OCI-LY7 (cell line): ENCODE results near the gene CTNNA3. TPM values are rescaled to one million over a fixed set of nuclear protein-coding genes. Genes with fewer than 3 reads are reported as not detected.

Source experiments
- BruUV-seq: library from RNA; stranded (reverse); fragments of 400-500 nt; replicated peaks from 2 replicates; lab custom pipeline; 2021; lab: Mats Ljungman, UMichigan
- CTCF ChIA-PET: fragments of 300-600 bp; sonication (Branson Sonifier 250); formaldehyde crosslinking; loops from one replicate; lab custom pipeline; 2022; ENCODE audit warnings: antibody characterized with exemption; ENCODE audit not compliant: unreplicated experiment; lab: Charles Lee
- POLR2A ChIA-PET: fragments of 300-600 bp; sonication (Branson Sonifier 250); formaldehyde crosslinking; loops from one replicate; lab custom pipeline; 2022; ENCODE audit warnings: antibody characterized with exemption; lab: Charles Lee
- DNase-seq: peaks from one replicate; pipeline ENCODE4 v3.0.0-alpha.2; 2015; ENCODE audit warnings: low spot score
- H2AFZ ChIP-seq: fragments of 200-600 bp; sonication (generic), shearing (Covaris generic); 2 replicates; pipeline ENCODE4 v1.6.1; 2014; ENCODE audit warnings: mild to moderate bottlenecking, antibody characterized with exemption, low read length, moderate library complexity
- H3K27ac ChIP-seq: fragments of 200-600 bp; sonication (generic); 2 replicates; pipeline ENCODE4 v1.5.1; 2014; ENCODE audit warnings: mixed run types, low read depth, mild to moderate bottlenecking, moderate library complexity, low read length, inconsistent platforms; ENCODE audit not compliant: poor library complexity, severe bottlenecking
- H3K36me3 ChIP-seq: fragments of 200-600 bp; sonication (generic); 2 replicates; pipeline ENCODE4 v1.6.1; 2014; ENCODE audit warnings: mild to moderate bottlenecking, antibody characterized with exemption, low read length, moderate library complexity, mixed read lengths; ENCODE audit not compliant: insufficient read depth
- H3K4me1 ChIP-seq: fragments of 200-600 bp; sonication (generic); 2 replicates; pipeline ENCODE4 v1.5.1; 2014; ENCODE audit warnings: mild to moderate bottlenecking, low read length; ENCODE audit not compliant: insufficient read depth, poor library complexity, severe bottlenecking
- H3K4me2 ChIP-seq: fragments of 200-600 bp; sonication (generic); 2 replicates; pipeline ENCODE4 v1.6.1; 2014; ENCODE audit warnings: mild to moderate bottlenecking, low read length
- H3K4me3 ChIP-seq: fragments of 200-600 bp; sonication (generic); 2 replicates; pipeline ENCODE4 v1.5.1; 2014; ENCODE audit warnings: mild to moderate bottlenecking, low read depth, low read length; ENCODE audit not compliant: poor library complexity, severe bottlenecking
- H3K79me2 ChIP-seq: fragments of 200-600 bp; sonication (generic); 2 replicates; pipeline ENCODE4 v1.6.1; 2016; ENCODE audit warnings: low read depth, mild to moderate bottlenecking, low read length, moderate library complexity, mixed read lengths; ENCODE audit not compliant: insufficient read depth
- H3K9me2 ChIP-seq: fragments of 200-600 bp; sonication (generic); 2 replicates; pipeline ENCODE4 v1.6.1; 2016; ENCODE audit warnings: mild to moderate bottlenecking, low read length, mixed read lengths; ENCODE audit not compliant: insufficient read depth
- H3K9me3 ChIP-seq: fragments of 200-600 bp; sonication (generic); 2 replicates; pipeline ENCODE4 v1.6.1; 2014; ENCODE audit warnings: mild to moderate bottlenecking, mixed run types, low read length, mixed read lengths
- H4K20me1 ChIP-seq: fragments of 200-600 bp; sonication (generic); 2 replicates; pipeline ENCODE4 v1.6.1; 2014; ENCODE audit warnings: mild to moderate bottlenecking, antibody characterized with exemption, low read length, moderate library complexity, mixed read lengths; ENCODE audit not compliant: insufficient read depth
- CTCF ChIP-seq: fragments of 200-600 bp; sonication (generic); conservative IDR thresholded peaks from 2 replicates; pipeline ENCODE4 v1.5.1; 2014; ENCODE audit warnings: mild to moderate bottlenecking, antibody characterized with exemption, low read length, moderate library complexity, mixed read lengths
- EZH2phosphoT487 ChIP-seq: fragments of 200-600 bp; sonication (generic); IDR thresholded peaks from 2 replicates; pipeline ENCODE4 v1.6.1; 2018; ENCODE audit warnings: low read depth, borderline replicate concordance, mild to moderate bottlenecking, mixed run types, antibody characterized with exemption, low read length, moderate library complexity, mixed read lengths
- intact Hi-C: fragments of 100-400 bp; cut with micrococcal nuclease; formaldehyde crosslinking; loops from one replicate; pipeline ENCODE4 v1.10.0; 2022; ENCODE audit not compliant: unreplicated experiment
- total RNA-seq, 2 experiments: library from RNA; depleted of rRNA in 1 of 2; stranded (reverse); fragments of >200 nt in 1 of 2; shearing (Covaris generic) in 1 of 2; gene quantifications; 2 replicates each; pipeline ENCODE4 v1.2.3, GENCODE V29; 2014 to 2022

The CTNNA3 gene
- total RNA-seq, 2 experiments from 2014 or later: not detected

DNA sequence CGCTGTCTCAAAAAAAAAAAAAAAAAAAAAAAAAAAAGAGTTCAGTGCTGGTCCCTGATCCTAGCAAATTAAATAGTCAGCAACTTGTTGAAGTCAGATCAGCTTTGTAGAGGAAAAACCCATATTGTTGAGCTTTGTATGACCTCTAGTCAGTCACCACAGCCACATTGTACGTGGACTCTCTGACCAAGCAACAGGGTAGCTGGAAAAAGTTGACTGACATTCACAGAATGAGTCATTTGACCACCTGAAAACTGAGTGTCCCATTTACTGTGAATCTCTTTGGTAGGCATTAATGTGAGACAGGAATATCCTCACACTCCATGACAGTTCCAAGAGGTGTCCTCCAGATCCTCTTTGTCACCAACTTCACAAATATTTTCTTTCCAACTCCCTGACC is 399.1 kb downstream of the CTNNA3 start:
- Histone ChIP-seq H3K4me3 (no peak overlapping the region), H3K9me2 (no peaks in the 10 kb centered on the region), H2AFZ (no peak overlapping the region), H3K27ac (no peak overlapping the region), H3K4me2 (no peak overlapping the region), H3K36me3 (no peaks in the 10 kb centered on the region), H3K4me1 (no peaks in the 10 kb centered on the region), H3K79me2 (no peaks in the 10 kb centered on the region), H3K9me3 (no peaks in the 10 kb centered on the region), H4K20me1 (no peaks in the 10 kb centered on the region)
- ChIA-PET CTCF (no interaction called here), POLR2A (interaction anchor here (0.5 to 0.6 kb wide), 2 partner anchors 19 to 202 kb away, joined by 3 to 5 read pairs; no protein-coding TSS in a partner anchor)
- no TSS peak for BruUV-seq
- TF ChIP-seq CTCF: no peak
- TF ChIP-seq EZH2phosphoT487: no peak
- no peak for DNase-seq
- intact Hi-C loops: no loop called here

DNA sequence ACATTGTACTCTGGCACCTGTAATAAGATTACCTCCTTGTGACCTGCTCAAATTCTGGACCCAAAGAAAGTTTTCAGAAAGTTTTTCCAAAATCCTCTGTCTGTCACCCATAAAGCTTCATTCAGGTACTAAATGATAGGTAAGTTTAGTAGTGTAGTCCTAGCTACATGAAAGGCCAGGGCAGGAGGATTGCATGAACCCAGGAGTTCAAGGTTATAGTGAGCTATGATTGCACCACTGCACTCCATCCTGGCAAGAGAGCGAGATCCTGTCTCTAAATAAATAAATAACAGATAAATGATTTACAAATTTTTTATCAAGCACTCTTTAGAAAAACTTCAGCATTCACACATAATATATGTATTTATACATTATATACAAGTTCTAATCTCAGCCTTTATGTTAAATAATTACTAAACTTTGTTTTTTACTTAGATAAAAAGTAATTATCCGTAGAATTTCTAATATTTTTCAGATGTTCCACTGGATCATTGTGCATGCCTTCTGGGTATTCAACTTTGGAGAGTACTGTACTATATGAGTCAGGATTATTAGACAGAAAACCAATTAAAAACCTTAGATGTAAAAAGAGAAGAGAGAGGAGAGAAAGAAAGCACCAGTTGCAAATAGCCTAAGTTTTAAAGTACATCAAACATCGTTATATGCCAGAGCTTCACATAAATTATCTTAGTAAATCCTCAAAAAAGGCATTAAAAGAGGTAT is 407.1 kb downstream of the CTNNA3 start:
- TF ChIP-seq EZH2phosphoT487: no peak
- TF ChIP-seq CTCF: no peak
- CTCF ChIA-PET: no interaction called here
- Histone ChIP-seq H3K4me3 (no peak overlapping the region), H3K79me2 (no peaks in the 10 kb centered on the region), H3K27ac (no peak overlapping the region), H3K4me1 (no peaks in the 10 kb centered on the region), H3K9me2 (no peaks in the 10 kb centered on the region), H2AFZ (no peak overlapping the region), H4K20me1 (no peaks in the 10 kb centered on the region), H3K9me3 (no peaks in the 10 kb centered on the region), H3K4me2 (no peak overlapping the region), H3K36me3 (no peaks in the 10 kb centered on the region)
- POLR2A ChIA-PET: interaction anchor here (0.9 to 1.2 kb wide), 3 partner anchors 16 to 18 kb away, joined by 3 read pairs; no protein-coding TSS in a partner anchor
- intact Hi-C loops: no loop called here
- no TSS peak for BruUV-seq
- DNase-seq: no peak

- no peaks in the 10 kb centered on the region for H3K36me3 ChIP-seq
- CTCF ChIA-PET: no interaction called here
- no peaks in the 10 kb centered on the region for H3K9me3 ChIP-seq
- intact Hi-C loops: no loop called here
- POLR2A ChIA-PET: no interaction called here
- no peak overlapping the region for H3K27ac ChIP-seq
- no peak overlapping the region for H2AFZ ChIP-seq
- no peaks in the 10 kb centered on the region for H3K9me2 ChIP-seq
- DNase-seq: no peak
- TF ChIP-seq CTCF: no peak
- BruUV-seq: no TSS peak
- no peak overlapping the region for H3K4me3 ChIP-seq
- no peaks in the 10 kb centered on the region for H3K79me2 ChIP-seq
- H4K20me1 ChIP-seq: no peaks in the 10 kb centered on the region
- H3K4me2 ChIP-seq: no peak overlapping the region
- no peaks in the 10 kb centered on the region for H3K4me1 ChIP-seq
Measured at GRCh38 chr10:67284589-67284988, 411.4 kb downstream of the CTNNA3 start.
